Stomach (tissue), 9 donors: ENCODE measurements around the gene PARD3. TPM values are rescaled to one million over a fixed set of nuclear protein-coding genes. Genes with fewer than 3 reads are reported as not detected.

Experiments
- DNase-seq, 2 donors: peaks; one replicate each; pipeline versions ENCODE4 v3.0.0 to v3.0.0-alpha.2; 2013 to 2019
- H3K27ac ChIP-seq, 5 donors: fragments of 200-600 bp in 4 of 5; sonication (generic) in 4 of 5; one replicate each; pipeline ENCODE4 v1.5.1; 2013 to 2019; ENCODE audit warnings: mild to moderate bottlenecking in 1 of 5, moderate library complexity in 1 of 5
- H3K27me3 ChIP-seq, 3 donors: fragments of 200-600 bp; sonication (generic); one replicate each; pipeline ENCODE4 v1.5.1; 2017 to 2019; ENCODE audit warnings: mixed run types in 1 of 3
- H3K36me3 ChIP-seq, 4 donors: fragments of 200-600 bp; sonication (generic); 1 replicate in 3 of 4; 2 replicates in 1 of 4; pipeline ENCODE4 v1.5.1; 2016 to 2019
- H3K4me1 ChIP-seq, 4 donors: fragments of 200-600 bp; sonication (generic); one replicate each; pipeline ENCODE4 v1.5.1; 2016 to 2019
- H3K4me3 ChIP-seq, 4 donors: fragments of 200-600 bp; sonication (generic) in 3 of 4; one replicate each; pipeline ENCODE4 v1.5.1; 2016 to 2019; ENCODE audit warnings: mild to moderate bottlenecking in 1 of 4
- H3K9me3 ChIP-seq, 4 donors: fragments of 200-600 bp; sonication (generic); one replicate each; pipeline ENCODE4 v1.5.1; 2016 to 2019
- EP300 ChIP-seq: sonication (generic); formaldehyde crosslinking; IDR thresholded peaks from one replicate; pipeline ENCODE4 v1.6.1; 2017; ENCODE audit warnings: antibody characterized with exemption
- POLR2A ChIP-seq, 4 donors: fragments of 450-650 bp; IDR thresholded peaks; one replicate each; pipeline ENCODE4 v1.6.1; 2016; ENCODE audit warnings: antibody characterized with exemption in 4 of 4, control low read depth in 2 of 4, mild to moderate bottlenecking in 1 of 4, moderate library complexity in 1 of 4
- POLR2AphosphoS5 ChIP-seq, 3 donors: sonication (generic); formaldehyde crosslinking; IDR thresholded peaks; one replicate each; pipeline ENCODE4 v1.6.1; 2016; ENCODE audit warnings: antibody characterized with exemption in 3 of 3
- WGBS, 5 donors: extraction: QIAGEN DNeasy Blood & Tissue Kit in 3 of 5; methylation state at CpG; one replicate each; pipeline versions ENCODE4 v1.1.5 to v1.1.7; 2013 to 2018; 5-methylcytosine and 5-hydroxymethylcytosine counted together
- intact Hi-C: fragments of 100-400 bp; cut with DNase I; formaldehyde crosslinking; loops from one replicate; pipeline ENCODE4 v1.15.1; 2023; ENCODE audit warnings: low total_unique reads
- polyA plus RNA-seq, 3 donors: library from polyadenylated mRNA; stranded (reverse); fragments of 200-250 nt; gene quantifications; one replicate each; pipeline ENCODE4 v1.2.3, GENCODE V29; 2013
- total RNA-seq, 5 donors: library from RNA; depleted of rRNA; stranded (reverse); fragments of >200 nt; gene quantifications; one replicate each; pipeline versions ENCODE4 v1.1.0 to v1.2.3, GENCODE V29; 2014 to 2016
- TF ChIP-seq, protein P1 (sequence below), 7 experiments: fragments of 450-650 bp in 4 of 7; fragments of 200-600 bp in 3 of 7; sonication (generic) in 3 of 7; IDR thresholded peaks; one replicate each; pipeline ENCODE4 v1.5.1; 2016 to 2019; ENCODE audit warnings: antibody characterized with exemption in 7 of 7, control low read depth in 2 of 7, mild to moderate bottlenecking in 1 of 7
- donor health status: healthy with polysubstance abuse.
- donor health status: Bipolar disorder and iron deficiency.
- donor health status: healthy.

PARD3 gene
- total and polyA plus RNA-seq, 8 donors, result 13.7 to 118 (median 31.8) TPM

DNA sequence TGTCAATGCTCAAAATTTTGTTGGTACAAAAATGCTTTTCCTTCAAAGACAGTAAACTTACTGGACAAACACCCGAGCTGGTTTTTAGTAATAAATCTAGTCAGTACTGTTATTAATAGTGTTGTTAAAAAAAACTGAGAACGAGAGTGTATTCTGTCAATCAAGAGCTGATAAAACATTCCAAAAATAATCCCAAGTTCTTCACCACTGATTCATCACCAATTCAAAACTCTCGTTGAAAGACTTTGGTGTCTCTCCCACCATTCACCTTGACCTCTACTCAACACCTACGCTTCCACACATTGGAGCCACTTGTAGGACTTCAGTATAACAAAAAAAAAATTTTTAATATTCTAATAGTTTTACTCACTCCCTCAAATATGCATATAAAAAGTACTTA lies 279.2 kb downstream of the PARD3 start:
- WGBS, 5 donors, result 89 to 95% (median 92%) methylated on average over 4 of the region's 4 CpGs
- H3K27me3 ChIP-seq, result no peaks in the 10 kb centered on the region
- H3K4me3 ChIP-seq, result no peak overlapping the region
- intact Hi-C loops, result no loop called here
- no peak overlapping the region for H3K27ac ChIP-seq
- TF ChIP-seq, protein P1, sequence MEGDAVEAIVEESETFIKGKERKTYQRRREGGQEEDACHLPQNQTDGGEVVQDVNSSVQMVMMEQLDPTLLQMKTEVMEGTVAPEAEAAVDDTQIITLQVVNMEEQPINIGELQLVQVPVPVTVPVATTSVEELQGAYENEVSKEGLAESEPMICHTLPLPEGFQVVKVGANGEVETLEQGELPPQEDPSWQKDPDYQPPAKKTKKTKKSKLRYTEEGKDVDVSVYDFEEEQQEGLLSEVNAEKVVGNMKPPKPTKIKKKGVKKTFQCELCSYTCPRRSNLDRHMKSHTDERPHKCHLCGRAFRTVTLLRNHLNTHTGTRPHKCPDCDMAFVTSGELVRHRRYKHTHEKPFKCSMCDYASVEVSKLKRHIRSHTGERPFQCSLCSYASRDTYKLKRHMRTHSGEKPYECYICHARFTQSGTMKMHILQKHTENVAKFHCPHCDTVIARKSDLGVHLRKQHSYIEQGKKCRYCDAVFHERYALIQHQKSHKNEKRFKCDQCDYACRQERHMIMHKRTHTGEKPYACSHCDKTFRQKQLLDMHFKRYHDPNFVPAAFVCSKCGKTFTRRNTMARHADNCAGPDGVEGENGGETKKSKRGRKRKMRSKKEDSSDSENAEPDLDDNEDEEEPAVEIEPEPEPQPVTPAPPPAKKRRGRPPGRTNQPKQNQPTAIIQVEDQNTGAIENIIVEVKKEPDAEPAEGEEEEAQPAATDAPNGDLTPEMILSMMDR (IDR thresholded peaks at IDR 0.05), result no peak
- TF ChIP-seq POLR2A (IDR thresholded peaks at IDR 0.05) (no peak), POLR2AphosphoS5 (IDR thresholded peaks at IDR 0.05) (no peak)
- H3K36me3 ChIP-seq, result no peaks in the 10 kb centered on the region
- H3K4me1 ChIP-seq, result peaks cover 0 to 30% (median 8%) of the 10 kb centered on the region in 4 donors
- DNase-seq, result no peak
- peaks cover 0 to 8% (median 3%) of the 10 kb centered on the region in 4 donors for H3K9me3 ChIP-seq

DNA sequence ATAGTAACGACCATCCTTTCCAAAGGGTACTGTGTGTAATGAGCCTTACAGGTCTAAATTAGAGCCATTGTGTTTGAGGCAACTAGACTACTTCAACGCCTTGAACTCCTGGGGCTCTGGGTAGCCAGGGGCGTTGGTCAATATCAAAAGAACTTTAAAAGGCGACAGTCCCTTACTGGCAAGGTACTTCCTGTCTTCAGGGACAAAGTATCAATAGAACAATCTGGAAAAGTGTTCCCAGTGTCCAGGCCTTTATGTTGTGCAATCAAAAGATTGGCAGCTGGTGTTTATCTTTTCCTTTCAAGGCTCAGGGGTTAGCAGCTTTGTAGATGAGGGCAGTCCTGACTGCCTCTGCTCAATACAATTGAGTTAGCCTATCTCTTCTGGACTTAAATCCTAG lies 284.3 kb downstream of the PARD3 start:
- WGBS, 5 donors, result 78 to 93% (median 88%) methylated on average over 4 of the region's 4 CpGs
- TF ChIP-seq EP300, result no peak
- TF ChIP-seq, protein P1 (IDR thresholded peaks at IDR 0.05), result no peak
- TF ChIP-seq POLR2AphosphoS5 (IDR thresholded peaks at IDR 0.05), result no peak
- no peak for TF ChIP-seq POLR2A (IDR thresholded peaks at IDR 0.05)
- H3K9me3 ChIP-seq, result peaks cover 0 to 8% (median 4%) of the 10 kb centered on the region in 4 donors
- no peak overlapping the region for H3K4me3 ChIP-seq
- DNase-seq, result no peak
- no peaks in the 10 kb centered on the region for H3K36me3 ChIP-seq
- intact Hi-C loops, result no loop called here
- H3K27ac ChIP-seq, result no peak overlapping the region
- H3K4me1 ChIP-seq, result peaks cover 0 to 24% (median 10%) of the 10 kb centered on the region in 4 donors
- no peaks in the 10 kb centered on the region for H3K27me3 ChIP-seq

DNA sequence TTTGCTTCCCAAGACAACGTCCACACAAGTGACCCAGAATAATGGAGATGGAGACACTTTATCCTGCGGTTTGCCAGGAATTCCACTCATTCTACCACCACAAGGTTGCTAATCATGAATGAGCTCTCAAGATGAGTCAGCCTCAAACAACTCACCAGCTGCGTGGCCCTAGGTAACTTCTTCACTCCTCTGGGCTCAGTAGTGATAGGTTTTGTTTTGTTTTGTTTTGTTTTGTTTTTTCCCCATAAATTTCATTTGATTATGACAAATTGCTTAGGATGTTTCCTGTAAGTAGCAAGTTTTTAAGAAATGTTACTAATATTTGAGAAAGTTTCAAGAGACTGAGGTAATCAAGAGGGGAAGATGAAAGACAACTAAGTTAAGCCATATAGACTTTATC lies 286.8 kb downstream of the PARD3 start:
- H3K27me3 ChIP-seq, result no peaks in the 10 kb centered on the region
- no peak for DNase-seq
- intact Hi-C loops, result no loop called here
- H3K9me3 ChIP-seq, result peaks cover 0 to 8% (median 4%) of the 10 kb centered on the region in 4 donors
- no peaks in the 10 kb centered on the region for H3K36me3 ChIP-seq
- TF ChIP-seq, protein P1 (IDR thresholded peaks at IDR 0.05), result no peak
- peaks cover 0 to 24% (median 15%) of the 10 kb centered on the region in 4 donors for H3K4me1 ChIP-seq
- H3K27ac ChIP-seq, result no peak overlapping the region
- no peak overlapping the region for H3K4me3 ChIP-seq
- 62 to 77% (median 72%) methylated on average over 3 of the region's 3 CpGs for WGBS, 5 donors

GRCh38 chr10:34526758-34527730 lies 288.1 kb downstream of the PARD3 start:
- Histone ChIP-seq H3K4me3 (no peak overlapping the region), H3K27ac (peak overlapping the region in 3 of 5 donors; percentile 3 to 49 (median 24)), H3K36me3 (no peaks in the 10 kb centered on the region), H3K4me1 (peaks cover 0 to 25% (median 15%) of the 10 kb centered on the region in 4 donors), H3K9me3 (peaks cover 0 to 8% (median 4%) of the 10 kb centered on the region in 4 donors), H3K27me3 (no peaks in the 10 kb centered on the region)
- DNase-seq, result peak in 1 of 2 donors; percentile 82
- WGBS, 5 donors, result 51 to 75% (median 67%) methylated on average over 7 of the region's 7 CpGs
- peak in 1 of 3 donors; percentile 37 for TF ChIP-seq POLR2AphosphoS5 (IDR thresholded peaks at IDR 0.05)
- TF ChIP-seq POLR2A (IDR thresholded peaks at IDR 0.05), result no peak
- intact Hi-C loops, result no loop called here
